GM12878 (cell line): ENCODE measurements around the gene RPUSD1.

Experiments used
- CEBPB ChIP-seq, 2 experiments: fragments of 150-350 bp in 1 of 2; IDR thresholded peaks; 2 replicates each; pipeline ENCODE4 v1.6.1; 2012 to 2014; ENCODE audit warnings: low read depth in 2 of 2, low read length in 2 of 2, borderline replicate concordance in 1 of 2, inconsistent platforms in 1 of 2
- CREM ChIP-seq: IDR thresholded peaks from 2 replicates; pipeline ENCODE4 v1.6.1; 2014; ENCODE audit warnings: antibody characterized with exemption, low read depth
- EP300 ChIP-seq, 2 experiments: fragments of 150-350 bp in 1 of 2; IDR thresholded peaks; 2 replicates each; pipeline ENCODE4 v1.6.1; 2011 to 2012; ENCODE audit warnings: low read depth in 2 of 2, low read length in 2 of 2, borderline replicate concordance in 1 of 2, improper control_type of control experiment in 1 of 2, inconsistent platforms in 1 of 2; ENCODE audit not compliant: control insufficient read depth in 1 of 2
- POLR2A ChIP-seq: IDR thresholded peaks from 2 replicates; pipeline ENCODE4 v1.6.1; 2011; ENCODE audit warnings: low read depth, mild to moderate bottlenecking, low read length
- SMC3 ChIP-seq: IDR thresholded peaks from 2 replicates; pipeline ENCODE4 v1.6.1; 2011; ENCODE audit warnings: low read length, improper control_type of control experiment, borderline replicate concordance
- TF ChIP-seq, protein P1 (sequence below), 3 experiments: IDR thresholded peaks in 2 of 3; conservative IDR thresholded peaks in 1 of 3; 2 replicates each; pipeline ENCODE4 v1.5.1; 2011; ENCODE audit warnings: low read depth in 3 of 3, low read length in 3 of 3, mild to moderate bottlenecking in 3 of 3, control low read depth in 2 of 3, moderate library complexity in 2 of 3, inconsistent platforms in 1 of 3, mixed read lengths in 1 of 3; ENCODE audit not compliant: control insufficient read depth in 2 of 3, insufficient read depth in 1 of 3; ENCODE audit errors: extremely low read depth in 1 of 3
- TF ChIP-seq, protein P2 (sequence below): IDR thresholded peaks from 2 replicates; pipeline ENCODE4 v1.6.1; 2011; ENCODE audit warnings: low read depth, mild to moderate bottlenecking, low read length, moderate library complexity, borderline replicate concordance; ENCODE audit errors: extremely low read depth

DNA sequence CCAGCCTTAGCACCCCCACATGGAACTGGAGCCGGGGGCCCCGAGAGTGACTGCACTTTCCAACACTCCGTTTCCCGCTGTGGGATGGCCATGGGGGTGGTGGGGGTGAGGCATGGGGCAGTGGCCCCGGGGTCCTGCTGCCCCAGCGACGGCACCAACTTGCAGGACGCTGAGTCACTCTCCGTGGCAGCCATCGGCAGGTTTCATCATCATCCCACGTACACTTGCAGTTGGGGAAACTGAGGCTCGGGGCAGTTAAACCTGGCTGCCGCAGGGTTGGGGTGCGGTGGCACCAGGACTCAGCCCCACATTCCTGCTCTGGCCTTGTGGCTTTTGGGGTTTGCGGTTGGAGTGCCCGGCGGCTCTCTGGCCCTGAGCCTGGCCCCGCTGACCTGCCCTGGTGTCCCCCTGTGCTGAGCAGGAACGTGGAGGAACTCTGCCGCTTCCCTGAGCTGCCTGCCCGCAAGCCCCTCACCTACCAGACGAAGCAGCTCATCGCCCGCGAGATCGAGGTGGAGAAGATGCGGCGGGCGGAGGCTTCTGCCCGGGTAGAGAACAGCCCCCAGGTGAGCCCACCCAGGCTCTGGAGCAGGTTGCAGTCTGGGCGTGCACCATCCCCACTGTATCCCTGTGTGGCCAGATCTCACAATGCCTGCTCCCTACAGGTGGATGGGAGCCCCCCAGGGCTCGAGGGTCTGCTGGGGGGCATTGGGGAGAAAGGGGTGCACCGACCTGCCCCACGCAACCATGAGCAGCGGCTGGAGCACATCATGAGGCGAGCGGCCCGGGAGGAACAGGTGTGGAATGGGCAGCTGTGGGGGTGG is 8.3 kb upstream of the RPUSD1 start:
- TF ChIP-seq EP300 (IDR thresholded peaks at IDR 0.05; ENCODE audit: borderline replicate concordance in 1 of 2, control insufficient read depth in 1 of 2, low read depth in 2 of 2, low read length in 2 of 2) (no peak), POLR2A (no peak), CEBPB (IDR thresholded peaks at IDR 0.05; ENCODE audit: borderline replicate concordance in 1 of 2, low read depth in 2 of 2, low read length in 2 of 2) (no peak), SMC3 (no peak), CREM (no peak)
- TF ChIP-seq, protein P1, sequence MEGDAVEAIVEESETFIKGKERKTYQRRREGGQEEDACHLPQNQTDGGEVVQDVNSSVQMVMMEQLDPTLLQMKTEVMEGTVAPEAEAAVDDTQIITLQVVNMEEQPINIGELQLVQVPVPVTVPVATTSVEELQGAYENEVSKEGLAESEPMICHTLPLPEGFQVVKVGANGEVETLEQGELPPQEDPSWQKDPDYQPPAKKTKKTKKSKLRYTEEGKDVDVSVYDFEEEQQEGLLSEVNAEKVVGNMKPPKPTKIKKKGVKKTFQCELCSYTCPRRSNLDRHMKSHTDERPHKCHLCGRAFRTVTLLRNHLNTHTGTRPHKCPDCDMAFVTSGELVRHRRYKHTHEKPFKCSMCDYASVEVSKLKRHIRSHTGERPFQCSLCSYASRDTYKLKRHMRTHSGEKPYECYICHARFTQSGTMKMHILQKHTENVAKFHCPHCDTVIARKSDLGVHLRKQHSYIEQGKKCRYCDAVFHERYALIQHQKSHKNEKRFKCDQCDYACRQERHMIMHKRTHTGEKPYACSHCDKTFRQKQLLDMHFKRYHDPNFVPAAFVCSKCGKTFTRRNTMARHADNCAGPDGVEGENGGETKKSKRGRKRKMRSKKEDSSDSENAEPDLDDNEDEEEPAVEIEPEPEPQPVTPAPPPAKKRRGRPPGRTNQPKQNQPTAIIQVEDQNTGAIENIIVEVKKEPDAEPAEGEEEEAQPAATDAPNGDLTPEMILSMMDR (IDR thresholded peaks at IDR 0.05 in 2 of 3, conservative IDR thresholded peaks at IDR 0.05 in 1 of 3; ENCODE audit: control insufficient read depth in 2 of 3, extremely low read depth in 1 of 3, insufficient read depth in 1 of 3, low read depth in 3 of 3, low read length in 3 of 3) = no peak
- TF ChIP-seq, protein P2, sequence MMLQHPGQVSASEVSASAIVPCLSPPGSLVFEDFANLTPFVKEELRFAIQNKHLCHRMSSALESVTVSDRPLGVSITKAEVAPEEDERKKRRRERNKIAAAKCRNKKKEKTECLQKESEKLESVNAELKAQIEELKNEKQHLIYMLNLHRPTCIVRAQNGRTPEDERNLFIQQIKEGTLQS = no peak
